CD4-positive, alpha-beta T cell (primary cell): ENCODE data around the gene GALNTL6. TPM values are rescaled to one million over a fixed set of nuclear protein-coding genes. Genes with fewer than 3 reads are reported as not detected.

ENCODE experiments used
- ATAC-seq: fragments of 200-7000 bp; cut with Tn5 transposase; one replicate; pipeline ENCODE4 v1.10.0; 2022; ENCODE audit warnings: mild to moderate bottlenecking; ENCODE audit not compliant: poor library complexity
- CTCF ChIA-PET: fragments of 350-600 bp; sonication (Branson Sonifier 250); formaldehyde crosslinking; loops from one replicate; lab custom pipeline; 2021; ENCODE audit warnings: antibody characterized with exemption, inconsistent platforms; lab: Charles Lee
- POLR2A ChIA-PET: fragments of 350-600 bp; sonication (Branson Sonifier 250); formaldehyde crosslinking; loops from one replicate; lab custom pipeline; 2021; ENCODE audit warnings: antibody characterized with exemption, inconsistent platforms; lab: Charles Lee
- DNase-seq, 14 experiments: peaks; one replicate each; pipeline ENCODE4 v3.0.0-alpha.2; 2013 to 2020; ENCODE audit warnings: mixed read lengths in 2 of 14
- H3K27ac ChIP-seq, 2 donors: one replicate each; pipeline versions ENCODE4 v1.5.1 to v1.7.0; 2013; ENCODE audit warnings: low read length in 2 of 2, low read depth in 1 of 2, mild to moderate bottlenecking in 1 of 2
- H3K27me3 ChIP-seq, 2 experiments: 1 replicate in 1 of 2; 2 replicates in 1 of 2; pipeline versions ENCODE4 v1.6.1 to v1.7.0; 2013; ENCODE audit warnings: low read length in 2 of 2, control low read depth in 1 of 2, mild to moderate bottlenecking in 1 of 2, moderate library complexity in 1 of 2; ENCODE audit not compliant: insufficient read depth in 2 of 2, control insufficient read depth in 1 of 2
- H3K36me3 ChIP-seq: one replicate; pipeline ENCODE4 v1.6.1; 2013; ENCODE audit warnings: low read length, control low read depth; ENCODE audit not compliant: insufficient read depth
- H3K4me1 ChIP-seq: one replicate; pipeline ENCODE4 v1.6.1; 2013; ENCODE audit warnings: low read length, control low read depth; ENCODE audit not compliant: insufficient read depth
- H3K4me3 ChIP-seq: one replicate; pipeline ENCODE4 v1.5.1; 2013; ENCODE audit warnings: mild to moderate bottlenecking, low read length, moderate library complexity
- H3K9me3 ChIP-seq, 2 experiments: 1 replicate in 1 of 2; 2 replicates in 1 of 2; pipeline versions ENCODE4 v1.6.1 to v1.7.0; 2013; ENCODE audit warnings: low read length in 2 of 2, mild to moderate bottlenecking in 2 of 2, control low read depth in 1 of 2, moderate library complexity in 1 of 2; ENCODE audit not compliant: control insufficient read depth in 1 of 2, insufficient read depth in 1 of 2
- H3K27ac Mint-ChIP-seq: one replicate; pipeline ENCODE4 v1.8.0; 2020; ENCODE audit warnings: mixed read lengths
- H3K27me3 Mint-ChIP-seq: one replicate; pipeline ENCODE4 v1.8.0; 2021; ENCODE audit warnings: mixed read lengths
- H3K36me3 Mint-ChIP-seq: one replicate; pipeline ENCODE4 v1.8.0; 2021; ENCODE audit warnings: low read depth, mixed read lengths
- H3K4me1 Mint-ChIP-seq: one replicate; pipeline ENCODE4 v1.8.0; 2021; ENCODE audit warnings: low read depth, mixed read lengths
- H3K4me3 Mint-ChIP-seq: one replicate; pipeline ENCODE4 v1.8.0; 2020; ENCODE audit warnings: mild to moderate bottlenecking, mixed read lengths
- H3K9me3 Mint-ChIP-seq: one replicate; pipeline ENCODE4 v1.8.0; 2020; ENCODE audit warnings: mixed read lengths
- intact Hi-C, 2 experiments: fragments of 100-400 bp; cut with DNase I in 1 of 2; cut with micrococcal nuclease in 1 of 2; formaldehyde crosslinking; loops; one replicate each; pipeline versions ENCODE4 v1.15.1 to v1.9.0; 2023 to 2025; cut with DNase I, micrococcal nuclease
- total RNA-seq, 174 experiments: library from RNA in 2 of 174; stranded (reverse) in 2 of 174; gene quantifications; one replicate each; pipeline ENCODE4 v1.2.3 and lab custom pipeline; 2021 to 2026
- TF ChIP-seq, protein P1 (sequence below): fragments of 200-600 bp; IDR thresholded peaks from one replicate; pipeline ENCODE4 v1.8.0; 2022; ENCODE audit warnings: antibody characterized with exemption, mild to moderate bottlenecking

The GALNTL6 gene
- total RNA-seq, 2 experiments from 2014 or later, result not detected

- intact Hi-C loops, result no loop called here
- H3K27me3 Mint-ChIP-seq, result peaks cover 6% of the 10 kb centered on the region
- CTCF ChIA-PET, result no interaction called here
Measured at GRCh38 chr4:172850838-172851237, 1037.6 kb downstream of the GALNTL6 start.

GRCh38 chr4:172851534-172851933 is 1038.3 kb downstream of the GALNTL6 start:
- Histone ChIP-seq H3K27ac (no peak overlapping the region), H3K4me3 (no peak overlapping the region), H3K4me1 (no peaks in the 10 kb centered on the region), H3K9me3 (no peaks in the 10 kb centered on the region), H3K27me3 (no peaks in the 10 kb centered on the region), H3K36me3 (no peaks in the 10 kb centered on the region)
- Mint-ChIP-seq H3K27me3 (peaks cover 6% of the 10 kb centered on the region), H3K36me3 (no peaks in the 10 kb centered on the region), H3K9me3 (no peaks in the 10 kb centered on the region), H3K27ac (no peak overlapping the region), H3K4me1 (no peaks in the 10 kb centered on the region), H3K4me3 (no peak overlapping the region)
- ATAC-seq, result no peak
- intact Hi-C loops, result no loop called here
- CTCF ChIA-PET, result no interaction called here
- DNase-seq, result no peak
- TF ChIP-seq, protein P1, sequence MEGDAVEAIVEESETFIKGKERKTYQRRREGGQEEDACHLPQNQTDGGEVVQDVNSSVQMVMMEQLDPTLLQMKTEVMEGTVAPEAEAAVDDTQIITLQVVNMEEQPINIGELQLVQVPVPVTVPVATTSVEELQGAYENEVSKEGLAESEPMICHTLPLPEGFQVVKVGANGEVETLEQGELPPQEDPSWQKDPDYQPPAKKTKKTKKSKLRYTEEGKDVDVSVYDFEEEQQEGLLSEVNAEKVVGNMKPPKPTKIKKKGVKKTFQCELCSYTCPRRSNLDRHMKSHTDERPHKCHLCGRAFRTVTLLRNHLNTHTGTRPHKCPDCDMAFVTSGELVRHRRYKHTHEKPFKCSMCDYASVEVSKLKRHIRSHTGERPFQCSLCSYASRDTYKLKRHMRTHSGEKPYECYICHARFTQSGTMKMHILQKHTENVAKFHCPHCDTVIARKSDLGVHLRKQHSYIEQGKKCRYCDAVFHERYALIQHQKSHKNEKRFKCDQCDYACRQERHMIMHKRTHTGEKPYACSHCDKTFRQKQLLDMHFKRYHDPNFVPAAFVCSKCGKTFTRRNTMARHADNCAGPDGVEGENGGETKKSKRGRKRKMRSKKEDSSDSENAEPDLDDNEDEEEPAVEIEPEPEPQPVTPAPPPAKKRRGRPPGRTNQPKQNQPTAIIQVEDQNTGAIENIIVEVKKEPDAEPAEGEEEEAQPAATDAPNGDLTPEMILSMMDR, result no peak
- POLR2A ChIA-PET, result no interaction called here

More at GRCh38 chr4:172850838-172851237, 1037.6 kb downstream of the GALNTL6 start:
- no peak overlapping the region for H3K4me3 Mint-ChIP-seq
- no peak overlapping the region for H3K27ac ChIP-seq
- H3K27me3 ChIP-seq, result no peaks in the 10 kb centered on the region
- POLR2A ChIA-PET, result no interaction called here
- DNase-seq (no peak), ATAC-seq (no peak)
- no peak overlapping the region for H3K27ac Mint-ChIP-seq
- H3K36me3 Mint-ChIP-seq, result no peaks in the 10 kb centered on the region
- no peaks in the 10 kb centered on the region for H3K9me3 Mint-ChIP-seq
- H3K36me3 ChIP-seq, result no peaks in the 10 kb centered on the region
- H3K4me1 Mint-ChIP-seq, result no peaks in the 10 kb centered on the region
- H3K4me3 ChIP-seq, result no peak overlapping the region
- H3K9me3 ChIP-seq, result no peaks in the 10 kb centered on the region
- no peaks in the 10 kb centered on the region for H3K4me1 ChIP-seq
- TF ChIP-seq, protein P1, result no peak

- Histone ChIP-seq H3K4me3 (no peak overlapping the region), H3K27ac (no peak overlapping the region), H3K36me3 (no peaks in the 10 kb centered on the region), H3K9me3 (no peaks in the 10 kb centered on the region), H3K4me1 (no peaks in the 10 kb centered on the region), H3K27me3 (no peaks in the 10 kb centered on the region)
- Mint-ChIP-seq H3K4me3 (no peak overlapping the region), H3K9me3 (peaks cover under 1% of the 10 kb centered on the region), H3K27me3 (peaks cover 12% of the 10 kb centered on the region), H3K36me3 (no peaks in the 10 kb centered on the region), H3K27ac (no peak overlapping the region), H3K4me1 (no peaks in the 10 kb centered on the region)
- intact Hi-C loops, result no loop called here
- DNase-seq (no peak), ATAC-seq (no peak)
- POLR2A ChIA-PET, result no interaction called here
- CTCF ChIA-PET, result no interaction called here
- TF ChIP-seq, protein P1, result no peak
Measured at GRCh38 chr4:172857026-172857425, 1043.8 kb downstream of the GALNTL6 start.
